Measurements from ENCODE around the gene PLXND1.

Gene PLXND1

GRCh38 chr3:129579991-129580390 lies 26.5 kb downstream of the PLXND1 start:
- Histone ChIP-seq H3K27ac (ENCODE audit: low read length) (no peak overlapping the region), H3K9ac (ENCODE audit: low read length in 2 of 2) (no peak overlapping the region), H3K4me1 (ENCODE audit: control insufficient read depth, insufficient read depth, low read length) (no peaks in the 10 kb centered on the region), H3K27me3 (ENCODE audit: control insufficient read depth in 1 of 2, insufficient read depth in 2 of 2, low read length in 2 of 2) (no peaks in the 10 kb centered on the region), H3K36me3 (ENCODE audit: control insufficient read depth in 2 of 2, insufficient read depth in 2 of 2, low read length in 2 of 2) (peaks cover 0 to 2% of the 10 kb centered on the region in 2 donors), H3K9me3 (ENCODE audit: control insufficient read depth in 2 of 2, low read length in 2 of 2) (no peaks in the 10 kb centered on the region), H3K4me3 (ENCODE audit: low read length in 2 of 2) (no peak overlapping the region)

GRCh38 chr3:129577925-129578786 lies 28.3 kb downstream of the PLXND1 start:
- Histone ChIP-seq H3K4me1 (ENCODE audit: control insufficient read depth, insufficient read depth, low read length) (no peaks in the 10 kb centered on the region), H3K27me3 (ENCODE audit: control insufficient read depth in 1 of 2, insufficient read depth in 2 of 2, low read length in 2 of 2) (no peaks in the 10 kb centered on the region), H3K9me3 (ENCODE audit: control insufficient read depth in 2 of 2, low read length in 2 of 2) (no peaks in the 10 kb centered on the region), H3K9ac (ENCODE audit: low read length in 2 of 2) (no peak overlapping the region), H3K27ac (ENCODE audit: low read length) (no peak overlapping the region), H3K4me3 (ENCODE audit: low read length in 2 of 2) (no peak overlapping the region), H3K36me3 (ENCODE audit: control insufficient read depth in 2 of 2, insufficient read depth in 2 of 2, low read length in 2 of 2) (peaks cover 0 to 3% of the 10 kb centered on the region in 2 donors)

- H3K4me1 ChIP-seq (ENCODE audit: control insufficient read depth, insufficient read depth, low read length): no peaks in the 10 kb centered on the region
- no peak overlapping the region for H3K27ac ChIP-seq (ENCODE audit: low read length)
- peaks cover 0 to 3% of the 10 kb centered on the region in 2 donors for H3K36me3 ChIP-seq (ENCODE audit: control insufficient read depth in 2 of 2, insufficient read depth in 2 of 2, low read length in 2 of 2)
Measured at GRCh38 chr3:129577366-129577765, 29.1 kb downstream of the PLXND1 start.

GRCh38 chr3:129576514-129577352 lies 29.7 kb downstream of the PLXND1 start:
- no peaks in the 10 kb centered on the region for H3K27me3 ChIP-seq (ENCODE audit: control insufficient read depth in 1 of 2, insufficient read depth in 2 of 2, low read length in 2 of 2)
- no peak overlapping the region for H3K9ac ChIP-seq (ENCODE audit: low read length in 2 of 2)
- H3K27ac ChIP-seq (ENCODE audit: low read length): no peak overlapping the region
- H3K9me3 ChIP-seq (ENCODE audit: control insufficient read depth in 2 of 2, low read length in 2 of 2): no peaks in the 10 kb centered on the region
- H3K4me3 ChIP-seq (ENCODE audit: low read length in 2 of 2): no peak overlapping the region
- H3K36me3 ChIP-seq (ENCODE audit: control insufficient read depth in 2 of 2, insufficient read depth in 2 of 2, low read length in 2 of 2): peaks cover 0 to 5% of the 10 kb centered on the region in 2 donors
- no peaks in the 10 kb centered on the region for H3K4me1 ChIP-seq (ENCODE audit: control insufficient read depth, insufficient read depth, low read length)

More at GRCh38 chr3:129577366-129577765, 29.1 kb downstream of the PLXND1 start:
- H3K4me3 ChIP-seq (ENCODE audit: low read length in 2 of 2): no peak overlapping the region
- no peaks in the 10 kb centered on the region for H3K9me3 ChIP-seq (ENCODE audit: control insufficient read depth in 2 of 2, low read length in 2 of 2)
- no peaks in the 10 kb centered on the region for H3K27me3 ChIP-seq (ENCODE audit: control insufficient read depth in 1 of 2, insufficient read depth in 2 of 2, low read length in 2 of 2)
- no peak overlapping the region for H3K9ac ChIP-seq (ENCODE audit: low read length in 2 of 2)

GRCh38 chr3:129575997-129576384 lies 30.5 kb downstream of the PLXND1 start:
- no peak overlapping the region for H3K4me3 ChIP-seq (ENCODE audit: low read length in 2 of 2)
- no peaks in the 10 kb centered on the region for H3K27me3 ChIP-seq (ENCODE audit: control insufficient read depth in 1 of 2, insufficient read depth in 2 of 2, low read length in 2 of 2)
- no peaks in the 10 kb centered on the region for H3K4me1 ChIP-seq (ENCODE audit: control insufficient read depth, insufficient read depth, low read length)
- H3K9me3 ChIP-seq (ENCODE audit: control insufficient read depth in 2 of 2, low read length in 2 of 2): no peaks in the 10 kb centered on the region
- H3K27ac ChIP-seq (ENCODE audit: low read length): no peak overlapping the region
- peaks cover 0 to 5% of the 10 kb centered on the region in 2 donors for H3K36me3 ChIP-seq (ENCODE audit: control insufficient read depth in 2 of 2, insufficient read depth in 2 of 2, low read length in 2 of 2)
- no peak overlapping the region for H3K9ac ChIP-seq (ENCODE audit: low read length in 2 of 2)

GRCh38 chr3:129575233-129575996 lies 31.1 kb downstream of the PLXND1 start:
- Histone ChIP-seq H3K27ac (ENCODE audit: low read length) (no peak overlapping the region), H3K27me3 (ENCODE audit: control insufficient read depth in 1 of 2, insufficient read depth in 2 of 2, low read length in 2 of 2) (no peaks in the 10 kb centered on the region), H3K4me3 (ENCODE audit: low read length in 2 of 2) (no peak overlapping the region), H3K36me3 (ENCODE audit: control insufficient read depth in 2 of 2, insufficient read depth in 2 of 2, low read length in 2 of 2) (peaks cover 0 to 5% of the 10 kb centered on the region in 2 donors), H3K9ac (ENCODE audit: low read length in 2 of 2) (no peak overlapping the region), H3K9me3 (ENCODE audit: control insufficient read depth in 2 of 2, low read length in 2 of 2) (no peaks in the 10 kb centered on the region), H3K4me1 (ENCODE audit: control insufficient read depth, insufficient read depth, low read length) (no peaks in the 10 kb centered on the region)

GRCh38 chr3:129574206-129574605 lies 32.3 kb downstream of the PLXND1 start:
- H3K9me3 ChIP-seq (ENCODE audit: control insufficient read depth in 2 of 2, low read length in 2 of 2): no peaks in the 10 kb centered on the region
- H3K4me3 ChIP-seq (ENCODE audit: low read length in 2 of 2): no peak overlapping the region
- peaks cover 0 to 5% of the 10 kb centered on the region in 2 donors for H3K36me3 ChIP-seq (ENCODE audit: control insufficient read depth in 2 of 2, insufficient read depth in 2 of 2, low read length in 2 of 2)
- no peak overlapping the region for H3K9ac ChIP-seq (ENCODE audit: low read length in 2 of 2)
- no peaks in the 10 kb centered on the region for H3K4me1 ChIP-seq (ENCODE audit: control insufficient read depth, insufficient read depth, low read length)
- H3K27ac ChIP-seq (ENCODE audit: low read length): no peak overlapping the region
- no peaks in the 10 kb centered on the region for H3K27me3 ChIP-seq (ENCODE audit: control insufficient read depth in 1 of 2, insufficient read depth in 2 of 2, low read length in 2 of 2)

GRCh38 chr3:129573493-129573892 lies 33.0 kb downstream of the PLXND1 start:
- Histone ChIP-seq H3K27ac (ENCODE audit: low read length) (no peak overlapping the region), H3K27me3 (ENCODE audit: control insufficient read depth in 1 of 2, insufficient read depth in 2 of 2, low read length in 2 of 2) (no peaks in the 10 kb centered on the region), H3K4me1 (ENCODE audit: control insufficient read depth, insufficient read depth, low read length) (no peaks in the 10 kb centered on the region), H3K4me3 (ENCODE audit: low read length in 2 of 2) (no peak overlapping the region), H3K9ac (ENCODE audit: low read length in 2 of 2) (no peak overlapping the region), H3K36me3 (ENCODE audit: control insufficient read depth in 2 of 2, insufficient read depth in 2 of 2, low read length in 2 of 2) (peaks cover 0 to 5% of the 10 kb centered on the region in 2 donors), H3K9me3 (ENCODE audit: control insufficient read depth in 2 of 2, low read length in 2 of 2) (no peaks in the 10 kb centered on the region)

- H3K4me3 ChIP-seq (ENCODE audit: low read length in 2 of 2): no peak overlapping the region
- H3K27ac ChIP-seq (ENCODE audit: low read length): no peak overlapping the region
- no peaks in the 10 kb centered on the region for H3K4me1 ChIP-seq (ENCODE audit: control insufficient read depth, insufficient read depth, low read length)
- no peaks in the 10 kb centered on the region for H3K27me3 ChIP-seq (ENCODE audit: control insufficient read depth in 1 of 2, insufficient read depth in 2 of 2, low read length in 2 of 2)
- no peaks in the 10 kb centered on the region for H3K9me3 ChIP-seq (ENCODE audit: control insufficient read depth in 2 of 2, low read length in 2 of 2)
- no peak overlapping the region for H3K9ac ChIP-seq (ENCODE audit: low read length in 2 of 2)
- H3K36me3 ChIP-seq (ENCODE audit: control insufficient read depth in 2 of 2, insufficient read depth in 2 of 2, low read length in 2 of 2): peaks cover 0 to 5% of the 10 kb centered on the region in 2 donors
Measured at GRCh38 chr3:129572603-129573002, 33.9 kb downstream of the PLXND1 start.

All from stomach smooth muscle (tissue), 2 donors.